Stimulated activated CD8-positive, alpha-beta memory T cell treated with anti-CD3 and anti-CD28 coated beads, Interleukin-15, amount 100 ng/mL, for 4 hours (primary cell): ENCODE results near the gene STK32B.
"Not testable (repeated sequence)": the region's sequence is repeated elsewhere in the genome, so short reads cannot be mapped to it uniquely, and the experiment has no call there.

ENCODE experiments used
- DNase-seq, 2 donors: peaks; one replicate each; pipeline ENCODE4 v3.0.0-alpha.2; 2020; ENCODE audit warnings: low read depth in 2 of 2

STK32B gene

DNA sequence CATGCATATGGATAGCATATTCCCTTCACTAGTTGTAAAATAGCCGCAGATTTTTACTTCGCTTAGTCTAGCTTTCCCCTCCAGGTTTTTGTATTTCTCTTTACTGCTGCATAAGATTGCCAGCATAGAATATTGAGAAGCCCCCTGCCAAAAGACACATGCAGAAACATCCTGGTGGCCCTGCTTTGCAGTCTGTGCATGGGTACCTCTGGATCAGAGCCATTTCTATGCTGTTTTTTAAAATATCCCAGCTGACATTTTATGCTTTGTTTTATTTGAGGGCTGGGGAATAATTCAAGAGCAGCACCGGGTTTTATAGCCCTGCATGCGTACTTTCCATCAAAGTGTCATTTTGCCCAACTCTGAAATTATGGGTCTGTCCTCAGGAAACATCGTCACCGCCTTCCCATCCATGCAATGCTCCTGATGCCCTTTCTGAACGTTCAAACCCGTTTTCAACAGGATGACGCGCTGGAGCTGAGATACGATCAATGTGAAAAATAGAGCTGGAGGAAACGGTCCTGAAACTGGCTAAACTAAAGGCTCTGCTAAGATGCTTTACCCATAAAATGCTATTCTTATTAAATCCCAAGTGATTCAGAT is 342.7 kb downstream of the STK32B start:
- DNase-seq, result no peak

DNA sequence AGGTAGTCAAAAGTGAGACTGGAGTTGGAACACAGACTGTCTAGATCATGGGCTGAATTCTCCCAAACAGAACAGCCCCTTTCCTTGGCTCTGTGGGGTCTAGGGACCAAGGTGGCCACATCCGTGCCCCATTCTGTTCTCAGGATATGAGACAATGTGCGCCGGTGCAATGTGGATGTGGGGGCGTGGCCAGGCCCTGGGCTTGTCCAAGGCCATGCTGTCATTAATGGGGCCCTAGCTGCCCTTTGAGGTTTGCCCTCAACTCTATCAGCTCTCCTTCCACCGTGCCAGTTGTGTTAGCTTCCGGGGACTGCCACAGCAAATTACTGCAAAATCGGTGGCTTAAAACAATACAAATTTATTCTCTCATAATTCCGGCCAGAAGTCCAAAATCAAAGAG is 344.5 kb downstream of the STK32B start:
- no peak for DNase-seq

DNA sequence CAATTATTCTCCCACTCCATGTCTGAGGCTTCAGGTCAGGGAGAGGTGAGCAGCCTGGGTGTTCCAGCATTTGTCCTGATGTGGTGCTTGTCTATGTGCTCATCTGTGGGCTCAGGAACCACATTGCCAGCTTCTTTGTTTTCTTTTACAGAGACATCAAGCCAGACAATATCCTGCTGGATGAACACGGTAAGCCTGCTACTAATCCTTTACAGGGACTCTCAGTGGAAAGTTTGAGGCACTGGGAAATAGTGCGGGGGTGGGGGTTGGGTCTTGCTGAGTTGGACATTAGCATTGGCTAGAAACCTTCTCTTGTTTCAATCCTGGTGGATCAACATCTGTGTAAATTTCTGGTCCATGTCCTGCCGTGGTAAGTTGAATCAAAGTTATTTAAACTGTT is 346.8 kb downstream of the STK32B start:
- no peak for DNase-seq

DNA sequence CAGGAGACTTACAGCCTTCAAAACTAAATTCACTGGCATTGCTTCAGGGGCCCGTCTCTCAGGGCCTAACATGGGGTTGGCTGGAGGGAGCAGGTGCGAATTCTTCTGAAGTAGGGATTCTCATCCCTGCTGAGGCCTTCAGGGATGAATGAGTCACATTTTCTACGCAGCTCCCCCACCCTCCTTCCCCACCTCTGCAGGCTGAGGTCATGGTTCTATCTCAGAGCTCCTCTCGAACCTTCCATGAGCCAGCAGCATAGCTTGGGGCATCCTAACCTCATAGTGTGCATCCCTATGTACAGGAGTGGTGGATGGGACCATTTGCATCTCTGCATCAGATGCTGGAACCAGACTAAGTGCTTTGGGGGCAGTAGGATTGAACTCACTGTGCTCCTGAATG is 347.8 kb downstream of the STK32B start:
- no peak for DNase-seq

DNA sequence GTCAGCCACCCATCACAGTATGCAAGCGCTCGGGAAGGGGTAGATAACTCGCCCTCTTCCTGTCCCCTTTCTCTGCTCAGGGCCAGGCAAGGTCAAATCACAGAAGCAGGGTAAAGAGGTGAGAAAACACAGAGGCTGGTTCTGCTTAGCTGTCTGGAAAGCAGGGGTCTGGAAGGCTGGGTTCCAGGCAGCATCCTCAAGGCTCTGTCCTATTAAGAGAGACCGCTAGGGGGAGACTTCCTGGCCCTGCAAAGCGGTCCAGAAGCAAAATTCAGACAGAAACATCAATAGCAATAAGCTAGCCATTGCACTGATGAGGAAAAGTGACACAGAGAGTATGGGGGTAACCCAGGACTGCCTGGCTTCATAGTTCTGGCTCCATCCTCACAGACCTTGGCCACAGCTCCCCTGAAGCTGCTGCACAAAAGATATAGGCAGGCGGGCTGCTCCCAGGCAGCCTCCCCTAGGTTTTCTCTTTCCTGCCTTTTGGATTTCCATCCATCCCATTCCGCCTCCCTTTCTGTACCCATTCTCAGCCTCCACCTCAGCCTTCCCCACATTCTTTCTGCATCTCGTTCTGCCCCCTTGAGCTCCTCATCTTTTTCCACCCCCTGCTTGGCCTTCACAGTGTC is 348.6 kb downstream of the STK32B start:
- DNase-seq, result no peak

DNA sequence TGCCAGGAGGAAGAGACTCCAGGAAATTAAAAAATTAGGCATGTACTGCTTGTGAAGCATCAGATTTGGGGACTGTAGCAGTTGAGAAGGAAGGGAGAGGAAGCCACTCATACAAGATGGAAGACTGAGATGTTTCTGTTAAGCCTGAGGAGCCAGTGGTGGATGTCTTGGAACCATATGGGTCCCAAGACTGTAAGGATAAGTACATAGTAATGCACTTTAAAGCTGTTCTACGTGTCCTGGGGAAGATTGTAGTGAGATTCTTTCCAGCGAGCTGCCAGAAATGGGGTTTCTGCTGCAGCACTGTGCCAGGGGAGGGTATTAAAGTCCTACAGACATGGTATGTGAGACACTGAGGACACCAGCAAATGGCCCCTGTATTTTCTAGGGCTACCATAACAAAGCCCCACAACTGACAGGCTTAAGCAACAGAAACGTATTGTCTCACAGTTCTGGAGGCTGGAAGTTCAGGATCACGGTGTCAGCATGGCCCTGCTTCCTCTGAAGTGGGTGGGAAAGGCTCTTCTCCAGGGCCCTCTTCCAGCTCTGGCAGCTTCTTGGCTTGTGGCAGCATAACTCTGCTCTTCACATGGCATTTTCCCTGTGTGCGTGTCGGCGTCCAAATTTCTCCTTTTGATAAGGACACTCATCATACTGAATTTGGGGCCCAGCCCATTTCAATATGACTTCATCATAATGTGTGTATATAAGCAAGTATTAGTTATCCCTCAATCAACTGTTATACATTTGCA is 352.6 kb downstream of the STK32B start:
- no peak for DNase-seq

DNA sequence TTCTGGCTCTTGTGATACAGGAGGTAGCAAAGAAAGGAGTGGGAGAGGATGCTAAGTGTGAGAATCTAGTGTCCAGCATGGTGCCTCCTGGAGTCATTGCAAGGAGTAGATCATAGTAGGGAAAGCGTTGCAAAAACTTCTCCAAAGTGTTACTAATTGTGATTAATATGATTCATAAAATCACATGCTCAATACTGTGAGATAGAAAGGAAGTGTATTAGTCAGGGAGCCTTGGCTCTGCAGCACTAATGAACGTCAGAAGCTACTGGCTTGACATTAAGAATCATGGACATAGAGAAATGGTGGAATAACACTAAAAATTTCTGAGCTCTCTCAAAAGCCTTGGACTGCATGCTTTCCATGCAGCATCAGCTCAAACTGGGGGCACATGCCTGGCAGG is 358.0 kb downstream of the STK32B start:
- no peak for DNase-seq

DNA sequence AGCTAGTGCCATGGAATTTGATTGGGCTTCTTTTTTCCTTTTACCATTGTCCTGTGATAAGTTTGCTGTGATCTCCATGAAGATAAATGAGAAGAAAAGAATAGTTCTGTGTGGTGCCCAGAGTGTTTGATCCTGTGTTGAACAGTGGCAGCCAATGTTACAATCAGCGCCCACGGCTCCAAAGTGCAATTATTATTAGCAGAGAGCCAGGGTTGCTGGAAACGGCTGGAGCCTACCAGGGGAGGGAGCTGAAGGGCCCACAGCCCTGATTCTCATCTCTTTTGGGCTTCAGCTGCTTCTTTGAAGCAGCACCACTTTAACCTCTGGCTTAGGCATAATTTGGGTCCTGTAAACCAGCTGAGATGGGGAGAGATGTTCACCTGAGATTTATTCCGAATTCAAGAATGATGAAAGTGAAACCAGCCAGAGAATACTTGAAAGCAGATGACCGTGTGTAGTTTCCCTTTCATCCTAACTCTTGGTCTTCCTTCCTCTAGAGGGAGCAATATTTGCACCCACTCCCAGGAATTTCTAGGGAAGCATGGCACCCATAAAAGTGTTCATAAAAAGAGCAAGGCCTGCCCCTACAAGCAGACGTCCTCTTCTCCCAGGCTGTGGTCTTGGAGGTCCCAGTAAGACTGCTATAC is 358.8 kb downstream of the STK32B start:
- no peak for DNase-seq

DNA sequence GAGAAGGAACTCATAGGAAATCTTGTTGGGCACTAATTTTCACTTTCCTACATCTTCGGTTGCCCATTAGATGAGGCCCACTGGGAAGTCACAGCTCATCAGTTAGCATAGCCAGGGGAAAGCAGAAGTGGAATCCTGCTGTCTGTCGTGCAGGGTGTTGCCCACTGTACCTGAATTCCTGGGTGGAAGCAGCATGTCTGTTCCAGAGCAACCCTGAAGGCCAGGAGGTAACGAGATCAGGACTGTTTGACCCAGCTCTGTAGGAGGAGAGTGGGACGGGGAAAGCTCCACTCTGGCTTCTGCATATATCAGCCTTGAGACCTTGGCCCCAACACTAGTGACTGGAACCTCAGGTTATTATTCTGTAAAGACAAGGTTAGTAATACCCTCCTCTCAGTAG is 361.0 kb downstream of the STK32B start:
- DNase-seq, result no peak

DNA sequence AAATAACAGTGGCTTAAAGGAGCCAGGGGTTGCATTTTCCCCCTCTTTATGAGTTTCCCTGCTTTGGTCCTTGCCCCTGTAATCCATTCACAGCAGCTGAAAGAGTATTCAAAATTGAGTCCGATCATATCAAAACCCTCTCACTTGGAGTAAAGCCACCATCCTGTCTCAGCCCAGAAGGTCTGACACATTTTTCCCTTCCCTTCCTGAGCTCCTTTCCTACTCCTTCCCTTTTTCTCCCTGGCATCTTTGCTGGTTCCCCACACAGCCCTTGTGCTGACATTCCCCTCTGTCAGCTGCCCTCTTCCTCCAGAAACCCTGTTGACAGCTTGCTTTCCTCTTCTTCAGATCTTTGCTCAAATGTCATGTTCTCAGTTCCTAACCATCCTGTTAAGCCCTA is 361.5 kb downstream of the STK32B start:
- no peak for DNase-seq

DNA sequence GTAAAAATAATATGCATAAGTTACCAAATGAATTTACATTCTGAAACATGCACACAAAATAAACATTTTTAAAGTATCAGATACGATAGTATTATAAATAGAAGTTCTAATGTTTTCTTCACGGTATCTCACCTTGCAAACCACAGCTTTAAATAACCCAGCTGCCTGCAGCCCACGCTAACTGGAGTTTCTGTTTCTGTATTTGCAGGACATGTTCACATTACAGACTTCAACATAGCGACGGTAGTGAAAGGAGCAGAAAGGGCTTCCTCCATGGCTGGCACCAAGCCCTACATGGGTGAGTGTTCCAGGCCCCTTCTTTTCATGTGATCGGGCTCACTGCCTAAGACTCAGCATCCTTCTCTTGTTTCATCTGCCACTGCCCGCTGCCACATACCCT is 365.4 kb downstream of the STK32B start:
- DNase-seq, result no peak

DNA sequence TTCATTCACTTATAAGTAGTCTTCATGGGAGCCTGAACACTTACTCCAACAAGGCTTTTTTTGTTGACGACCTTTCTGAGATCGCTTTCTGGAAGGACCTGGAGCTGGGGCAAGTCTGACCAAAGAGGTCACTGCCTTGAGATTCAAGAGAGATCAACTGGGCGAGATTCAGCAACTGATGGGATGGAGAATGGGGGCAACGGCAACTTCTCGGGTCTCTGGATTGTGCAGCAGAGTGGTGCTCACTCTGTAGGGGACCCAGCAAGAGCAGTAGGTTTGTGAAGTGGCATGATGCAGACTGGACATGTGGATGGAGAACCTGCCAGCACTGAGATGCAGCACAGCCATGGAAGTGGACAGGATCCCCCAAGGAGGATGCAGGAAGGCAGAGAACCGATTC is 369.0 kb downstream of the STK32B start:
- DNase-seq, result no peak

DNA sequence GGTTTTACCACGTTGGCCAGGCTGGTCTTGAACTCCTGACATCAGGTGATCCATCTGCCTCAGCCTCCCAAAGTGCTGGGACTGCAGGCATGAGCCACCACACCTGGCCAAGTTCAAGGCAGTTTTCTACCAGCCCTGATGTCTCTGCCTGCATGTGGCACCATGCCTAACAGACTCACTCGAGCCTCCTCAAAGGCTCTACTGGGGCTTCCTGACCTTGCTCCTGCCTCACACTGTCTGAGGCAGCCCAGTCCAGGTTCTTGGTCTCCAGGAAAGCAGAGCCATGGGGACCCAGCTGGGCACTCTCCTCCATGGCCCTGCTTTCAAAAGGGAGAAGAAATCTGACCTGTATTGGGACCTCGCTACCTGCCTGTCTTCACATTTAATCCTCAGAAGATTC is 370.1 kb downstream of the STK32B start:
- no peak for DNase-seq

DNA sequence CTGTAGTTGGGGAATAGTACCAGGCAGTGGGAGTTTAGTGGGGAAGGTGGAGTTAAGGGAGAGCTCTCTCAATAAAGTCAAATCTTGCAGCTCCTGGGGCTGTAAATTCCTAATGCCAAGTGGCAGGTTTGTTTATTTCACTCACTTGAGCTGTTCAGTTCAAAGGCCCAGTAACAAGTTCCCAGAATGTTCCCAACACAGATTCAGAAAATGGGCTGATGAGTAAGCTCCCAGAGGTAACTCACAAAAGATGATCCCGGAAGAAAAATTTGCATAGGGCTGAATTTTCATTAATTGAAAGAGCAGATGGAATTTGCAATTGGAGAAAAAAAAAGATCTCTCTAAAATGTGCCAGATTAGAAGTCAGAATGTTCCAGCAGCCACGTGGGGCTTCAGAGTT is 370.9 kb downstream of the STK32B start:
- no peak for DNase-seq

DNA sequence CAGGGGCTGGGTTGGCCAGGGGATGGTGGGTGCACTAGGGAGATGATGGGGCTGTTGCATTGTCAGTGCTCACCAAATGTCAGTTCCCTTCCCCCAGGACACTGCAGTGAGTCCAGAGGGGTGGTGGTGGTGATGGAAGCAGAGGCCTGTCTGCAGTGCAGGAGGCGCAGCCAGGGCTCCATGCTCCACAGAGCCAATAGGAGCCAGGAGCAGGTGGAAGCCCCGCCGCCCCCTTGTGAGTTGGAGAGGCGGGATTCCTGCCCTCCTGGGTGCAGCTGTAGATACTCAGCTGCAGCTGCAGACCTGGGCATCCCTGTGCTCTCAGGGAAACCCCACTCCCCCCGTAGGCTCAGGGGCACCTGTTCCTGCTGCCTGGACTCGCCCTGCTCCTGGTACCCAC is 372.4 kb downstream of the STK32B start:
- no peak for DNase-seq

DNA sequence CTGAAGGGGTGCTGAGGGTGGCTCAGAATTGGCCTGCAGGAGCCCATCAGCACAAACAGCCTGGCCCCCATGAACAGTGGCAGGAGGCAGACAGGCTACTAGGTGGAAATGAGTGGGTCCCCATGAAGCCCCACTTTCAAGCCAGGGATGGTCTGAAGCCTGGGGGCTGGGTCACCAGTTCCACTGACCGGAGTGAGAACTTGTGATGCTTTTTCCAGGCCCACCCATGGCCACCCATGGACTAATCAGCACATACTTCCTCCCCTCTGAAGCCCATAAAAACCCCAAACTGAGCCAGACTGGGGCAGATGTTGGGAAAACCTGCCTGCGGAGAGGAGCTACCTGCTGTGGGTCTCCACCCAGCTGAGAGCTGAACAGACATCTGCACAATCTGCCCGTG is 372.9 kb downstream of the STK32B start:
- DNase-seq, result no peak

DNA sequence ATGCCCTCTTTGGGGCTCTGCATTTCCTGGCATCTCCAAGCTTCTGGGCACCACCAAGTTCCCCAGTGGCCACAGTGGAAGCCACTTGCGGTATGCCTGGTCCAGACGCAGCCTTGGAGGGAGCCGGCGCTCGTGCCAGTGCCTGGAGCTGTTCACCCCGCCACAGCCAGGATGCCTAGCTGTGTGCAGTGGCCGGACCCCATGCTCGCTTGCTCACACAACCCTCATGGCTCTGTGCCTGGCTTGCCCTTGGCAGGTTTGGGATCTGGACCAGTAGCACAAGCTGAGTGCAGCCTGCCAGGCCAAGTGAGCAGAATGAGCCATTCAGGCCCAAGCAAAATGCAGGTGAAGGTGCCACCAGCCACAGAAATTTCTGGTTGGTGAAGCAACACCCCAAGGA is 373.6 kb downstream of the STK32B start:
- DNase-seq, result no peak

DNA sequence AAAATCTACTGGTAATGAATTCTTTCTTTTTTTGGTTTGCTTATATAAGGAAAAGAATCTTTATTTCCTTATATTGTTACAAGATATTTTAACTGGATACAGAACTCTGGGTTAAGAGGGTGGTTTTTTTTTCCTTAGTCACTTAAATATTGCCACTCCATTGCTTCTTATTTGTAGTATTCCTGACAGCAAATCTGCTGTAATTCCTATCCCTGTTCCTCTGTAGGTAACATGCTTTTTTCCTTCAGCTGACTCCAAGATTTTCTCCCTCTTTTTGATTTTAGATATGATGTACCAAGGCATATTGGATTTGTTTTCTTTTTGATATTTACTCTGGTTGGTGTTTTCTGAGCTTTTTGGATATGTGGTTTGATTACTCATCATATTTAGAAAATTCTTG is 378.5 kb downstream of the STK32B start:
- DNase-seq, result no peak

DNA sequence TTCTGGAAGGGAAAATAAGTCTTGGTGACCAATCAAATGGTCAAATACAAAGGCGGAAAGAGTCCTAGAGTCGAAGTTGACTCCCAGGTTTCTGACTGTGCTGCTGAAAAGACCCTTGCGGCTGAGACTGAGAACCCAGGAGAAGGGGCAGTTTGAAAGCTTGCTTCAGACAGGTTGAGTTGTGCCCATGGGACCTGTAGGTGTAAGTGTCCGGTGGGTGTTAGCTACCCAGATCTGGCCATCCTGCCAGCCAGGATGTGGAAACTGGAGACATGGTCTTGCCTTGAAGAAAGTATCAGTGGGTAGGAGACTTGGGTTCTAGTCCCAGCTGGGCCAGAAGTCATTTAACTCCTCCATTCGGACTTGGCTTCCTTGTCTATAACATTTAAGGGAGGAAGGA is 381.9 kb downstream of the STK32B start:
- DNase-seq, result no peak

DNA sequence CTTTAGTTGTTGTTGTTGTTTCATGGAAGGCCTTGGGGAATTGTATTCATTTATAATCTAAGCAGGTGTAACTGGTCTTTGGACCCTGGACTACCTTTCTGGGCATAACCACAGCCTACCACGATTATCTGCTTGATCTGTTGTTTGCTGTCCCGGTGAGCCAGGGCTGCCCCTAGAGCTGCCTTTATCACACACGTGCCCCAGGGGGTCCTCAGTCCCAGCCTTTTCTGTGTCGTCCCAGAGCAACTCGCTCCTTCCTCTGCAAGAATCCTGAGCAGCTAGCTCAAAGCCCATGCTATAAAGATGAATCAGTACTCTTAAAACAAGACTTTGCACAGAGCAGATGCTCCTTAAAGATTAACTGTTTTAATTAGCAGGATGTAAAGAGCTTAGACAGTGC is 383.9 kb downstream of the STK32B start:
- DNase-seq, result no peak

DNA sequence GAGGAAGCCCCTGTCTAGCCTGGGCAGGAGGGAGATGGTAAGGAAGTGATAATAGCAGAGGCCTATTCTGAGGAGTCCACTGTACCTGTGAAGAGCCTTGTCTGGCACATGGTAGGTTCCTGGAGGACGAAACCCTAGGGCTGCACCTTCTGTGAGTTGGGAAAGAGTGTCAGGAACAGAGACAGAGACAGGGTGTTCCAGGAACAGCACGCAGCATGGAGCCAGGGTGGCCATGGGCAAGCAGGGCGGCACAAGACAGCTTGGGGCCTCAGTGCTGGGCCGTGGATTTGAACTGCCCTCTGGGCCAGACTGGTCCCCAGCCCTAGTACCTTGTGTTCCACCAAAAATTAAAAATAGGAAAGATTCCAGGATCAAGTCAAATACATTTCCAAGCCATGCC is 384.5 kb downstream of the STK32B start:
- DNase-seq, result no peak

DNA sequence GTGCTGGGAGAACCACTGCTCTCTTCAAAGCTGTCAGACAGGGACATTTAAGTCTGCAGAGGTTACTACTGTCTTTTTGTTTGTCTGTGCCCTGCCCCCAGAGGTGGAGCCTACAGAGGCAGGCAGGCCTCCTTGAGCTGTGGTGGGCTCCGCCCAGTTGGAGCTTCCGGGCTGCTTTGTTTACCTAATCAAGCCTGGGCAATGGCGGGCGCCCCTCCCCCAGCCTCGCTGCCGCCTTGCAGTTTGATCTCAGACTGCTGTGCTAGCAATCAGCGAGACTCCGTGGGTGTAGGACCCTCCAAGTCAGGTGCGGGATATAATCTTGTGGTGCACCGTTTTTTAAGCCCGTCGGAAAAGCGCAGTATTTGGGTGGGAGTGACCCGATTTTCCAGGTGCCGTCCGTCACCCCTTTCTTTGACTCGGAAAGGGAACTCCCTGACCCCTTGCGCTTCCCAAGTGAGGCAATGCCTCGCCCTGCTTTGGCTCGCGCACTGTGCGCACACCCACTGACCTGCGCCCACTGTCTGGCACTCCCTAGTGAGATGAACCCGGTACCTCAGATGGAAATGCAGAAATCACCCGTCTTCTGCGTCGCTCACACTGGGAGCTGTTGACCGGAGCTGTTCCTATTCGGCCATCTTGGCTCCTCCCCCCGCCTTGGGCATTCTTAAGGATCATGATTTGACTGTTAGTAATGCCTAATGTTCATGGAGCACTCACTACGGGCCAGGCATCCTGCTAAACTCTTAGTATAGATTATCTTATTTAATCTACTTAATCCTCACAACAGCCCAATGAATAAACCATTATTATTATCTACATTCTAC is 392.9 kb downstream of the STK32B start:
- not testable (repeated sequence) for DNase-seq
